BLaER1 treated with 17β-estradiol and CSF1 and Interleukin-3, amounts not matched to agents 10 nM and 100 nM (cell line): ENCODE measurements around the gene CHRNA7.
"Not testable (repeated sequence)": the region's sequence is repeated elsewhere in the genome, so short reads cannot be mapped to it uniquely, and the experiment has no call there.

Source experiments
- H3K27ac ChIP-seq, 11 experiments: shearing (Covaris generic); formaldehyde crosslinking; 2 replicates each; pipeline ENCODE4 v1.8.1; 2022
- H3K27me3 ChIP-seq, 11 experiments: shearing (Covaris generic); formaldehyde crosslinking; 2 replicates each; pipeline ENCODE4 v1.8.1; 2022
- H3K36me3 ChIP-seq, 11 experiments: shearing (Covaris generic); formaldehyde crosslinking; 2 replicates each; pipeline ENCODE4 v1.8.1; 2022
- H3K4me1 ChIP-seq, 10 experiments: shearing (Covaris generic); formaldehyde crosslinking; 2 replicates each; pipeline ENCODE4 v1.8.1; 2022
- H3K4me2 ChIP-seq, 11 experiments: shearing (Covaris generic); formaldehyde crosslinking; 2 replicates each; pipeline ENCODE4 v1.8.1; 2022
- H3K4me3 ChIP-seq, 10 experiments: shearing (Covaris generic); formaldehyde crosslinking; 2 replicates each; pipeline ENCODE4 v1.8.1; 2022
- H3K9ac ChIP-seq, 11 experiments: shearing (Covaris generic); formaldehyde crosslinking; 2 replicates each; pipeline ENCODE4 v1.8.1; 2022
- H3K9me3 ChIP-seq, 11 experiments: shearing (Covaris generic); formaldehyde crosslinking; replicated peaks in 1 of 11; 2 replicates each; pipeline ENCODE4 v1.8.1; 2022
- H4K20me1 ChIP-seq, 11 experiments: shearing (Covaris generic); formaldehyde crosslinking; 2 replicates each; pipeline ENCODE4 v1.8.1; 2022
- Cebpa-rat ChIP-seq, 11 experiments: shearing (Covaris generic); IDR thresholded peaks; 2 replicates each; pipeline ENCODE4 v1.8.1; 2022

CHRNA7 gene

DNA sequence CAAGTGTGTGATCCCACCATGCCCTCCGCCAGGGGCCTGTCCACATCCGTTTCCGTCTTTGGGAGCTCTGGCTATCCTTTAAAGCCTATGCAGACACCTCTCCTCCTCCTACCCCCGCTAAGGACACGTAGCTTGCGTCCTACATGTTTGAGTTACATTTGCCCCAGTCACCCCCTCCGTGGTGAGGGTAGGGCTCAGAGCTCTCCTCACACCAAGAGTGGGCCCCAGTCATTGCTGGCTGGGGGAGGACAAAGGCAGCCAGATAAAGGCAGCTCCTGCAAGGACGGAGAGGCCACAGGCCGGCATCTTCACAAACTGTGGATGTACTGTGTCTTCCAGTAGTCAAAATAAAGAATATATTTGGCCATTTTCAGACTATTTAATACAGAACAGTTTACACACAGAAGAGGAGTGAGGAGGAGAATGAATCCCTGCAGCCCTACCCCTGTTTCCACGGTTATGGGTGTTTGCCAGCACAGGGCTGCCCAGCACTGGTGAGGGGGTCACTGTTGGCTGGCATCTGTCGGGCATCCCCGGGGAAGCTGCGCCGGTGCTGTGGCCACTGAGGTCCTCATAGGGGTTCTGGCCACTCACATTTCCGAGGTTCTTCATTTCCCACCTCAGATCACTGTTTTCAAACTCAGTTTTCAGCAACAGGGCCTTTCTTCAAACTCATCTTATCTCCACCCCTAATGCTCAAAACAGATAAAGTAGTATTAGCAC lies 118.7 kb downstream of the CHRNA7 start:
- TF ChIP-seq Cebpa-rat (IDR thresholded peaks at IDR 0.05), result no peak
- Histone ChIP-seq H3K27ac (no peak overlapping the region), H3K36me3 (no peaks in the 10 kb centered on the region), H3K27me3 (no peaks in the 10 kb centered on the region), H3K9me3 (peaks cover 0 to 13% (median 0%) of the 10 kb centered on the region in 11 experiments; a peak in 3 of 22 replicates), H3K4me1 (peaks cover 0 to 12% (median 5%) of the 10 kb centered on the region in 10 experiments; a peak in 3 of 20 replicates), H3K4me3 (no peak overlapping the region), H3K9ac (no peak overlapping the region), H4K20me1 (no peaks in the 10 kb centered on the region), H3K4me2 (no peak overlapping the region)

DNA sequence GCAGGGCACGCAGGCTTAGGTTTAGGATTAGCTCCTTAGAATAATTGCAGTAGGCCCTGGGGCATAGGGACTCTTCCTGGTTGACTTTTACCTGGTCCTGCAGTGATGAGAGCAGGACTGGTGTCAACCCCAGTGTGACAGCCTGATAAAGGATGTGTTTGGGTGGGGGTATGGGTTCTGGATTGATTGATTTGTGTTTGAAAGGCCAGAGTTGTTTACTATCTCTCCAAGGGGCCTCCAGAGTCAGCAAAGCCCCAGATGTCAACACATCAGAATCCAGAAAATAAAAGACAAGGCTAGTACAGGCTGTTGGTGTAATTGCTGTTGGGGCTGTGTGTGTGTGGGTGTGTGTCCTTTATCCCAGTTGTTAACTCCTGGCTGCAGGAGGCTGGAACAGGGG lies 122.3 kb downstream of the CHRNA7 start:
- no peak overlapping the region for H3K9ac ChIP-seq
- H3K4me3 ChIP-seq, result no peak overlapping the region
- peak overlapping the region in 4 of 11 experiments; percentile 3 to 41 (median 8); a peak in 3 of 22 replicates for H3K4me2 ChIP-seq
- no peaks in the 10 kb centered on the region for H3K27me3 ChIP-seq
- no peaks in the 10 kb centered on the region for H3K9me3 ChIP-seq
- no peak for TF ChIP-seq Cebpa-rat (IDR thresholded peaks at IDR 0.05)
- no peak overlapping the region for H3K27ac ChIP-seq
- peaks cover 0 to 12% (median 5%) of the 10 kb centered on the region in 10 experiments; a peak in 3 of 20 replicates for H3K4me1 ChIP-seq
- no peaks in the 10 kb centered on the region for H4K20me1 ChIP-seq
- no peaks in the 10 kb centered on the region for H3K36me3 ChIP-seq

DNA sequence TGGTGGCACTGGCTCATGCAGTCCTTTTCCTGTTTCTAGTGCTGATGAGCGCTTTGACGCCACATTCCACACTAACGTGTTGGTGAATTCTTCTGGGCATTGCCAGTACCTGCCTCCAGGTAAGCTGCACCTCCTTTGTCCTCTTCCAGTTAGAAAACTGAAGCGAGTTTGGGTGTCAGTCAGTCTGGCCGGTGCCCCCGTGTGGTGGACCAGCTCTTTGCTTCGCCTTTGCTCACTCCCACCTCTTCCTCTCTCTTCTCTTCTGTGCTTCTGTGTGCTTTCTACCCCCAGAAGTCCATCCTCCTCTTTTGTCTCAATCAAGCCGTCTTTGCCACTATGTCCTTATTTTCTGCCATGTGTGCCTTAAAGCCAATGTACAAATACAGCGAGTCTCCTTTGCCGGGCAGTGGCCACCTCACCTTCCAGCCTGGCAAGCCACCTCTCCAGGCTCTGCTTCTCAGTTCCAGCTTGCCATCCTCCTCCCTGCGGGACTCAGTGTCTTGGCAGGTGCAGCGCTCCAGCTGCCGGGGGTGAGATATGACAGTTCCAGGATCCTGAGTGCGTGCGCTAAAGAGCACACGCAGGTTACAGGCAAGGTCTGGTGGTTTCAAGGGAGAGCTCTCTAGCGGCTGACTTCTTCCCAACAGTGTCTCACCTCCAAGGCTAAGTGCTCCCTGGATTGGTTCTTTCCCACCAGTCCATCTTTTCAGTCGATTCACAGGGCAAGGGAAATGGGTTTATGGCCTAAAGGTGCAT lies 123.7 kb downstream of the CHRNA7 start:
- H3K4me1 ChIP-seq, result peaks cover 0 to 12% (median 5%) of the 10 kb centered on the region in 10 experiments; a peak in 3 of 20 replicates
- not testable (repeated sequence) for H3K4me3 ChIP-seq, H3K27ac ChIP-seq, H3K27me3 ChIP-seq, H3K9me3 ChIP-seq, H3K4me2 ChIP-seq, H4K20me1 ChIP-seq, H3K9ac ChIP-seq, H3K36me3 ChIP-seq

DNA sequence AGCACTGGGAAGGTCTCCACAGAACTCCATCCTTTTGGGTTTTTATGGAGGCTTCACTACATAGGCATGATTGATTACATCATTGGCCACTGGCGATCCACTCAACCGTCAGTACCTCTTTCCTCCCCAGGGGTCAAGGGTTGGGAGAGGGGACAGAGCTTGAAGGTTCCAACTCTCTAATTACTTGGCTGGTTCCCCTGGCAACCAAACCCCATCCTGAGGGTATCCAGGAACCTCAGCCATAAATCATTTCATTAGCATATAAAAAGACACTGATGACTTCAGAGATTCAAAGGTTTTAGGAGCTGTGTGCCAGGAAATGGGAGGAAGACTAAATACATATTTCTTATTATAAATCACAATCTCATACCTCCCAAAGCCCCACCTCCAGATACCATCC lies 131.8 kb downstream of the CHRNA7 start:
- H3K27me3 ChIP-seq, H3K27ac ChIP-seq, H3K4me2 ChIP-seq, H3K4me3 ChIP-seq, H3K9ac ChIP-seq, H3K36me3 ChIP-seq, H4K20me1 ChIP-seq, H3K4me1 ChIP-seq, H3K9me3 ChIP-seq: not testable (repeated sequence)

DNA sequence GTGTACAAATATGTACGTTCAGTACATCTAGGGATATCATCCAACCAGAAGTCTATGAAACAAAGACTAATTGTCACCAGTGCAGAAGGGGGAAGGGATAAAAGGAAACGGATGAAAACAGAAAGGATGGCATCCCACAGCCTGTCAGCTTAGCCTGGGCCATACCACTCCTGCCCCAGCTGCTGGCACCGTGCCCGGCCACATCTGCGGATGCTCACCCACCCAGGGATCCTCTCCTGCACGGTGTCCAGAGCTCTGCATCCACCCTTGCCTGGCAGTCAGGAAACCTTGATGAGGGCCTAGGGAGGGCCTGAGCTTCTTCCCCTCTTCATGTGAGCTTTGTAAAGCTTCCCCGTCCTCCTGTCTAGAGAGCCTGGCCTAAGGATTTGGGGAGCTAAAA lies 133.8 kb downstream of the CHRNA7 start:
- not testable (repeated sequence) for H3K27me3 ChIP-seq, H3K36me3 ChIP-seq, H3K4me3 ChIP-seq, H3K9me3 ChIP-seq, H3K4me1 ChIP-seq, H4K20me1 ChIP-seq, H3K4me2 ChIP-seq, H3K27ac ChIP-seq, H3K9ac ChIP-seq

DNA sequence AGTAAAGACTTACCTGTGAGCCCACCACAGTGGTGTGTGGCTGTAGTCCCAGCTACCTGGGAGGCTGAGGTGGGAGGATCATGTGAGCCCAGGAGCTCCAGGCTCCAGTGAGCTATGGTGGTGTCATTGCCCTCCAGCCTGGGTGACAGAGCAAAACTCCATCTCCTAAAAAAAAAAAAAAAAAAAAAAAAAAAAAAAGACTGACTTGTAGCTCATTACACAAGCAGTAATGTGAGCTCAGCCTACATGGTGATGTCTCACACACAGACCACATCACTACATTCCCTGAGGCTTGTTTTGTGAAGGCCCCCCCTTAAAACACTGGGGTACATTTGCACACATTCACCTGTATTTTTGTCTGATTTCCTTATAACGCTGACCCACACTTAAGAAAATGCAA lies 134.4 kb downstream of the CHRNA7 start:
- not testable (repeated sequence) for H3K27ac ChIP-seq, H3K27me3 ChIP-seq, H4K20me1 ChIP-seq, H3K36me3 ChIP-seq, H3K9ac ChIP-seq, H3K9me3 ChIP-seq, H3K4me1 ChIP-seq, H3K4me2 ChIP-seq, H3K4me3 ChIP-seq

DNA sequence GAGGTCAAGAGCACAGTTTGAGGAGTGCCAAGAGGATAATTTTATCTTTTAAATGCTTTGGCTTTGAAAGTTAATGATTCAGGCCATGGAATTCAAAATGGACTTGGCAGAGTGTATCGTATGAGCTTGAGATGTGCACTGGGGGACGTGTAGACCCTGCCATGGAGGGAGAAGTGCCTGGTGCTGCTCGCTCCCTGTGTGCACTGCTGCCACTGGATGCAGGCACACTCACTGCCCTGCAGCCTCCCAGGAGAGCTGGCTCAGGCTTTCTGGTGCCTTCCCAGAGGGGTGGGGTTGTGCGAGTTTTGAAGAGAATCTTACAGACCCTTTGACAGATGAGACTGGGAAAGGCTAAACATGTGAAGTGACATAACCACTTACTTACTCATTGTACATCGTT lies 135.5 kb downstream of the CHRNA7 start:
- not testable (repeated sequence) for H3K4me2 ChIP-seq, H3K9me3 ChIP-seq, H3K27me3 ChIP-seq, H3K36me3 ChIP-seq, H4K20me1 ChIP-seq, H3K27ac ChIP-seq, H3K4me3 ChIP-seq, H3K9ac ChIP-seq, H3K4me1 ChIP-seq

DNA sequence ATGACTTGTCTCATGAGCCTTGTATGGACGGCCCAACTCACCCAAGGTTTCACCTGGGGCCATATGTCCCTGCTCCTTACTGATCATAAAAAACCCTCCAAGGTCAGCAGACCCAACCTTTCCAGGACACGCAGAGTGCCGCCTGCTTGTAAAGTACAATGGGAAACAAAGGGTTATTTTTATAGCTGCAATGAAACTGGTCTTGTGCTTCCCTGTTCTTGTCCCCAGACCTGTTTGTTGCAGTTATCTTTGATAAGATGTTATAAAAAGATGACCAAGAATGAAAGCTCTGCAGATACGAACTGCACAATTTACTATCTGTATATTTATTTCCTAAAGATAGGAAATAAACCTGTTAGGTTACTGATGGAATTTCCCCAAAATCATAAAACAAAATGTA lies 136.0 kb downstream of the CHRNA7 start:
- not testable (repeated sequence) for H3K4me1 ChIP-seq, H3K4me3 ChIP-seq, H3K9me3 ChIP-seq

DNA sequence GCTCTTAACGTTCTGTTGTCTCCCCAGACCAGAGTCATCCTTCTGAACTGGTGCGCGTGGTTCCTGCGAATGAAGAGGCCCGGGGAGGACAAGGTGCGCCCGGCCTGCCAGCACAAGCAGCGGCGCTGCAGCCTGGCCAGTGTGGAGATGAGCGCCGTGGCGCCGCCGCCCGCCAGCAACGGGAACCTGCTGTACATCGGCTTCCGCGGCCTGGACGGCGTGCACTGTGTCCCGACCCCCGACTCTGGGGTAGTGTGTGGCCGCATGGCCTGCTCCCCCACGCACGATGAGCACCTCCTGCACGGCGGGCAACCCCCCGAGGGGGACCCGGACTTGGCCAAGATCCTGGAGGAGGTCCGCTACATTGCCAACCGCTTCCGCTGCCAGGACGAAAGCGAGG lies 137.6 kb downstream of the CHRNA7 start:
- H3K4me3 ChIP-seq, H3K9ac ChIP-seq, H3K9me3 ChIP-seq, H4K20me1 ChIP-seq, H3K27me3 ChIP-seq, H3K4me1 ChIP-seq, H3K36me3 ChIP-seq, H3K27ac ChIP-seq, H3K4me2 ChIP-seq: not testable (repeated sequence)

More for the DNA sequence above, 136.0 kb downstream of the CHRNA7 start:
- not testable (repeated sequence) for H3K36me3 ChIP-seq, H3K9ac ChIP-seq, H3K27ac ChIP-seq, H3K4me2 ChIP-seq, H3K27me3 ChIP-seq, H4K20me1 ChIP-seq

DNA sequence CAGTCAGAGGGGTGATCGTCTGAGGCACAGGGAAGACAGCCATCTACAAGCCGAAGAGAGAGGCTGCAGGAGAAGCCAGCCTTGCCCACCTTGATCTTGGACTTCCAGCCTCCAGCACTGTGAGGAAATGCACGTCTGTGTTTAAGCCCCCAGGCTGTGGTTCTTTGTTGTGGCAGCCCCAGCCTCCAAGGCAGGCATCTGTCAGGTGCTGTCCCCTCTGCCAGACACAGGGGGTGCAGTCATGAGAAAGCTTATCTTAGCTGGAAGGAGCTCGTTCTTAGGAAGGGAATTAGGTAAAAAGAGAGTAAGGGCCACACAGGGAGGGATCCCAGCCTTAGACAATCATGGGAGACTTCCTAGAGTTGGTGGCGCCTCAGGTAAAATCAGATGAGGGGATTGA lies 150.3 kb downstream of the CHRNA7 start:
- H3K9ac ChIP-seq, H3K27ac ChIP-seq, H4K20me1 ChIP-seq, H3K27me3 ChIP-seq, H3K9me3 ChIP-seq, H3K36me3 ChIP-seq, H3K4me1 ChIP-seq, H3K4me2 ChIP-seq, H3K4me3 ChIP-seq: not testable (repeated sequence)

DNA sequence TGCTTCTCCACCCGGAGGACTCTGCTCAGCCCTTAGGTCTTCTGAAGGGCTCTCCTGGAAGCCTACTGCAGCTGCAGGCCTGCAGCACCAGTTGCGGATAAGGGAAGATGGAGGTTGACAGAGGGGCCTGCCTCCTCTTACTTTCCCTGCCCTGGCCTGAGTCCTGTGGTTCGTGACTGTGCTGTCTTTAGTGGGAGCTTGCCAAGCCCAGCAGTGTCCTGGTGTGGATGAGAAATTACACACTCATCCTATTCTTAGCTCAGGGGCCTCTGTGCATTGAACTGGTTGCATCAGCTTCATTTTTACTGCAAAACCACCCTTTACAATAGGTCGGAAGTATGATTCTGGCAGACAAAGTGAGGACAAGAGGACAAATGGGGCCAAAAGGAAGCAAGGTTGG lies 163.5 kb downstream of the CHRNA7 start:
- H3K27me3 ChIP-seq, H3K27ac ChIP-seq, H4K20me1 ChIP-seq, H3K4me3 ChIP-seq, H3K4me2 ChIP-seq, H3K36me3 ChIP-seq, H3K9me3 ChIP-seq, H3K9ac ChIP-seq, H3K4me1 ChIP-seq: not testable (repeated sequence)

DNA sequence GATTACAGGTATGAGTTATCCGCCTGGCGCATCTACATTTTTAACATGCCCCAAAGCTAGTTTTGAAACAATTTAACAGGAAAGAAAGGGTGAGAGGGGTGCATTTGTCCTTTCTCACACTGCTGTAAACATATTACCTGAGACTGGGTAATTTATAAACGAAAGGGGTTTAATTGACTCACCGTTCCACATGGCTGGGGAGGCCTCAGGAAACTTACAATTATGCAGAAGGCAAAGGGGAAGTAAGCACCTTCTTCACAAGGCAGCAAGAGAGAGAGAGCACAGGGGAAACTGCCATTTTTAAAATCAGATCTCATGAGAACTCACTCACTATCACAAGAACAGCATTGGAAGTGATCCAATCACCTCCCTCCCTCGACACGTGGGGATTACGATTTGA lies 165.9 kb downstream of the CHRNA7 start:
- not testable (repeated sequence) for H3K36me3 ChIP-seq, H3K27me3 ChIP-seq, H3K4me3 ChIP-seq, H3K4me2 ChIP-seq, H3K9ac ChIP-seq, H3K27ac ChIP-seq, H3K9me3 ChIP-seq, H4K20me1 ChIP-seq, H3K4me1 ChIP-seq

DNA sequence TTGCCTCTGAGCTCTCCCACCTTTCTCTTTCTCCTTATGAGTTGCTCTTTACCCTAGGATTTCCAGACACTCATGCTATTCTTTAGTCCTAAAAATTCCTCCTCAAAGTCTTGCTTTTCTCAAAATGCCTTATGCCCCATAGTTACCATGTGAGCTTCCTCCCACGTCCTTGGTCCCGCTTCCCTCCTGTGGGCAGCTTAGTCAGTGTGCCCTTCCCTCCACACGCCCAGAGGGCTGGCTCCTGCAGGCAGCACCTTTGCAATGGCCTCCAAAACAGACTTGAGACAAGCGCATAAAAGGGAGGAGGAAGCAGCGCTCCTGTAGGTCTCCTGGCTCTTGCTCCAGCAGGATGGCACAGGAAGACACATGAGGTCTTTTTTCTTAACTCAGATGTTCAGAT lies 168.6 kb downstream of the CHRNA7 start:
- not testable (repeated sequence) for H3K9me3 ChIP-seq, H4K20me1 ChIP-seq, H3K4me2 ChIP-seq, H3K4me3 ChIP-seq, H3K36me3 ChIP-seq, H3K27ac ChIP-seq, H3K9ac ChIP-seq, H3K4me1 ChIP-seq, H3K27me3 ChIP-seq

DNA sequence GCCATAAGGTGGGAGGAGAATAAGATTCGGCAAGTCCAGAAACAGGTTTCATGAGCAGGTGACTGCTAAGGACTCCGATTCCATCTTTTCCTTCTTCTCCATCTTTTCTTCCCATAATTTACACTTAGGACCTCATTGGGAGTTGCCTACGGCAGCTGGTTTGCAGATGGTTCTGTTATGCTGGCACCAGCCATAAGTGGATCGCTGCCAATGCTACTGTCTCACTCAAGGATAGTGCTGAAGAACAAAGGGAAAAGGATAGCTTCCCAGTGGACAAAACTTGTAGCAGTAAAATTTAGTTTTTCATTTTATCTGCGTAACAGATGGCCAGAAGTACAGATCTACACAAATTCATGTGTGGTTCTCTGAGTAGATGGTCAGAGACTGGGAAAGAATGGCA lies 178.8 kb downstream of the CHRNA7 start:
- not testable (repeated sequence) for H3K27ac ChIP-seq, H3K27me3 ChIP-seq, H3K9ac ChIP-seq, H3K4me1 ChIP-seq, H4K20me1 ChIP-seq, H3K4me2 ChIP-seq, H3K9me3 ChIP-seq, H3K36me3 ChIP-seq, H3K4me3 ChIP-seq
